Mammary epithelial cell (primary cell): Measurements from ENCODE around the gene PATE1.

Source experiments
- EZH2 ChIP-seq: IDR thresholded peaks from 2 replicates; pipeline ENCODE4 v1.6.1; 2012; ENCODE audit warnings: low read length, inconsistent platforms, borderline replicate concordance
- TF ChIP-seq, protein P1 (sequence below), 2 donors: IDR thresholded peaks in 1 of 2; conservative IDR thresholded peaks in 1 of 2; 2 replicates each; pipeline ENCODE4 v1.5.1; 2011 to 2012; ENCODE audit warnings: inconsistent platforms in 2 of 2, low read length in 2 of 2, mild to moderate bottlenecking in 2 of 2, control low read depth in 1 of 2, low read depth in 1 of 2; ENCODE audit not compliant: insufficient read depth in 1 of 2; ENCODE audit errors: extremely low read depth in 1 of 2

DNA sequence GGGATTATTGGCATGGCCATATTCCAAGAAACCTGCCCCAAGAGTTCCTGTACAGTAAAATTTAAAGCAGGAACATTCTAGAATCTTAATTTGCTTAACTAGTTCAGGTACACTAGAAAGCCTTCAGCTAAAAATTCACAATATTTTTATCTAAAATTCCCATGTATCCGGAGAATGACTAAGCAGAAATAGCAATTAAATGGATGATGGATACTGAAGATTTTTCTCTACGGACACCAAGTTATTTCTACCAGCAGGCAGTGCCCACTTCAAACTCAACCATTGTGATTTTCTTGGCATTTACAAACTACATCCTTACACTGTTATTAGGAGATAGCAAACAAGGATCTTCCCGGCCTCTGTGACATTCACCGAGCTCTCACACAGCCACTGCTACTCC, 44.7 kb downstream of the PATE1 start:
- no peak for TF ChIP-seq EZH2
- TF ChIP-seq, protein P1, sequence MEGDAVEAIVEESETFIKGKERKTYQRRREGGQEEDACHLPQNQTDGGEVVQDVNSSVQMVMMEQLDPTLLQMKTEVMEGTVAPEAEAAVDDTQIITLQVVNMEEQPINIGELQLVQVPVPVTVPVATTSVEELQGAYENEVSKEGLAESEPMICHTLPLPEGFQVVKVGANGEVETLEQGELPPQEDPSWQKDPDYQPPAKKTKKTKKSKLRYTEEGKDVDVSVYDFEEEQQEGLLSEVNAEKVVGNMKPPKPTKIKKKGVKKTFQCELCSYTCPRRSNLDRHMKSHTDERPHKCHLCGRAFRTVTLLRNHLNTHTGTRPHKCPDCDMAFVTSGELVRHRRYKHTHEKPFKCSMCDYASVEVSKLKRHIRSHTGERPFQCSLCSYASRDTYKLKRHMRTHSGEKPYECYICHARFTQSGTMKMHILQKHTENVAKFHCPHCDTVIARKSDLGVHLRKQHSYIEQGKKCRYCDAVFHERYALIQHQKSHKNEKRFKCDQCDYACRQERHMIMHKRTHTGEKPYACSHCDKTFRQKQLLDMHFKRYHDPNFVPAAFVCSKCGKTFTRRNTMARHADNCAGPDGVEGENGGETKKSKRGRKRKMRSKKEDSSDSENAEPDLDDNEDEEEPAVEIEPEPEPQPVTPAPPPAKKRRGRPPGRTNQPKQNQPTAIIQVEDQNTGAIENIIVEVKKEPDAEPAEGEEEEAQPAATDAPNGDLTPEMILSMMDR (conservative IDR thresholded peaks at IDR 0.05 in 1 of 2, IDR thresholded peaks at IDR 0.05 in 1 of 2; ENCODE audit: extremely low read depth in 1 of 2, insufficient read depth in 1 of 2, low read depth in 1 of 2, low read length in 2 of 2) = no peak
